ENCODE results near the gene ROM1. TPM values are rescaled to one million over a fixed set of nuclear protein-coding genes. Genes with fewer than 3 reads are reported as not detected.
A peak's percentile ranks its signal among the peaks of the same experiment; 100 is the strongest.
"Not testable (repeated sequence)": the region's sequence is repeated elsewhere in the genome, so short reads cannot be mapped to it uniquely, and the experiment has no call there.

ROM1 gene
- total RNA-seq, 1 experiment from 2014 or later, result 1.6 TPM

DNA sequence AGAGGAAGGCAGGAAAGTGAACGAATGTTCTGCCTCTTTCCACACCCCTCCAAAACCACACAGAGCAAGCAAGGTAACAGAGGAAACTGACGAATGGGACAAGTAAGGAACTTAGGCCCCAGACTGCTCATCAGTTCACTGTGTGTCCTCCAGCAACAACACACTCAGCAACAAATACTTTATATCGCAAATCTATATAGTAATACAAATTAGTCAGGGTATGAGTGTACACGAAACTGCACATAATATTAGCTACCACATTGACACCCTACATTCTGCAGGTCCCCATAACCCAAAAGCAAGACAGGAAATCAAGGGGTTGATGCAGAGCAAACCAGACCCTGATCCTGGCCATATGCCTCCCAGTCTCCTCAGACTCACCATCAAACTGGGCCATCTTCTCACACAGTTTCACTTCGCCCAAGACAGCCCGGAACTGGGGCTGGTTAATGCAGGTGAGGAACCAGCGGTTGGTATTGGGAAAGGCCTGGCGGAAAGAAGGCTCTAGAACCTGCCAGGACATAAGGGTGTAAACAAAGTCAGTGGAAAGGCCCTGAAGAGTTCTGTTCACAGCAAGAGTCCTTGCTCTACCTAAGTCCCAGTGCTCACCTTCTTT is 45.9 kb upstream of the ROM1 start:
- no peak for TF ChIP-seq CTCF (IDR thresholded peaks at IDR 0.05; ENCODE audit: unreplicated experiment)
- CTCF ChIA-PET, result interaction anchor here (0.9 kb wide), 1 partner anchor 24 kb away, joined by 3 read pairs; no protein-coding TSS in a partner anchor
- peak overlapping the region; percentile 17 for H3K4me3 Mint-ChIP-seq (ENCODE audit: low read depth, unreplicated experiment)

GRCh38 chr11:62569611-62570010 is 43.4 kb upstream of the ROM1 start:
- intact Hi-C loops (cut with micrococcal nuclease; ENCODE audit: unreplicated experiment), result no loop called here
- CTCF ChIA-PET, result interaction anchor here (0.7 kb wide), 1 partner anchor 1255 kb away, joined by 3 read pairs; no protein-coding TSS in a partner anchor
- Mint-ChIP-seq H3K4me3 (ENCODE audit: low read depth, unreplicated experiment) (no peak overlapping the region), H3K27ac (ENCODE audit: unreplicated experiment) (no peak overlapping the region), H3K4me1 (ENCODE audit: low read depth, unreplicated experiment) (peaks cover 60% of the 10 kb centered on the region), H3K9me3 (ENCODE audit: low read depth, unreplicated experiment) (no peaks in the 10 kb centered on the region), H3K27me3 (ENCODE audit: unreplicated experiment) (no peaks in the 10 kb centered on the region), H3K36me3 (ENCODE audit: insufficient read depth, unreplicated experiment) (peaks cover 91% of the 10 kb centered on the region)
- no peak for TF ChIP-seq CTCF (IDR thresholded peaks at IDR 0.05; ENCODE audit: unreplicated experiment)
- BruUV-seq (replicated peaks), result no TSS peak
- no peak for DNase-seq

More for the DNA sequence above, 45.9 kb upstream of the ROM1 start:
- no peak for DNase-seq
- Mint-ChIP-seq H3K27ac (ENCODE audit: unreplicated experiment) (peak overlapping the region; percentile 45), H3K9me3 (ENCODE audit: low read depth, unreplicated experiment) (no peaks in the 10 kb centered on the region), H3K4me1 (ENCODE audit: low read depth, unreplicated experiment) (peaks cover 46% of the 10 kb centered on the region), H3K27me3 (ENCODE audit: unreplicated experiment) (no peaks in the 10 kb centered on the region), H3K36me3 (ENCODE audit: insufficient read depth, unreplicated experiment) (peaks cover 84% of the 10 kb centered on the region)
- intact Hi-C loops (cut with micrococcal nuclease; ENCODE audit: unreplicated experiment), result no loop called here
- BruUV-seq (replicated peaks), result no TSS peak

DNA sequence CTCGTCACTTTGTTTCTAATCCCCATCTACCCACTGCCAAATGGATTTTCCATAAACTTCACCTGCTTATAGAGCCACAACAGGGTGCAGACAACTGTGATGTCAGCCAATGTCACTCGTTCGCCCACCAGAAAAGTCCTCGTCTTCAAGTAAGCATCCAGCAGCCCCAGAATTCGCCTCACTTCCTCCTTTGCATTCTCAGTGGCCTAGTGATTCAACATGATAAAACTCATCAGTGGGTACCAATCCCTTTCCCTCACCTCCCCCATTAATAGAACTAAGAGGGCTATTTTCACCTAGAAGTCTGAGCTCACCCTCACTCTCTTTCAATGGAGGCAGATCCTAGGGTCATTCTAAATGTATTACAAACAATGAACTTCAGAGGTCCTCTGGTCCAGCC is 42.2 kb upstream of the ROM1 start:
- intact Hi-C loops (cut with micrococcal nuclease; ENCODE audit: unreplicated experiment); BruUV-seq (replicated peaks); H3K27me3 Mint-ChIP-seq (ENCODE audit: unreplicated experiment); DNase-seq; H3K9me3 Mint-ChIP-seq (ENCODE audit: low read depth, unreplicated experiment); CTCF ChIA-PET: not testable (repeated sequence)
- Mint-ChIP-seq H3K4me1 (ENCODE audit: low read depth, unreplicated experiment) (peaks cover 66% of the 10 kb centered on the region), H3K4me3 (ENCODE audit: low read depth, unreplicated experiment) (peak overlapping the region; percentile 96), H3K36me3 (ENCODE audit: insufficient read depth, unreplicated experiment) (peaks cover 90% of the 10 kb centered on the region), H3K27ac (ENCODE audit: unreplicated experiment) (peak overlapping the region; percentile 99)

DNA sequence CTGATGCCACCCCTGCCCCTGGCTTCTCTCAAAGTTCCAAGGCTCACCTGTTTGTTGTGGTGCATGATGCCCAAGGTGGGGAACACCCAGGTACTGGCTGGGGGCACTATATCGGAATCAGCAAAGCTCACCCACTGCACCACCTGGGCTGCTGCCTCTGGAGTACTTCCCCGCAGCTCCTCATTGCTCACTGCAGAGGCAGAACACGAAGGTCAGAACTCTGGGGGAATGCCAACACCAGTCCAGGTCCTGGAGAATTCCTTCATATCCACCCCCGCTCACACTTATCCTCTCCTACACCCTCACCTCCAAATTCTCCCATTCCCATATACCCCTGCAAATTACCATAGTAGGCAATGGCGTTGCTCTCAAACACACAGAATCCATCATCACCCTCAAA is 41.6 kb upstream of the ROM1 start:
- DNase-seq; H3K9me3 Mint-ChIP-seq (ENCODE audit: low read depth, unreplicated experiment); CTCF ChIA-PET; intact Hi-C loops (cut with micrococcal nuclease; ENCODE audit: unreplicated experiment); BruUV-seq (replicated peaks); H3K27me3 Mint-ChIP-seq (ENCODE audit: unreplicated experiment): not testable (repeated sequence)
- peaks cover 66% of the 10 kb centered on the region for H3K4me1 Mint-ChIP-seq (ENCODE audit: low read depth, unreplicated experiment)
- peak overlapping the region; percentile 99 for H3K27ac Mint-ChIP-seq (ENCODE audit: unreplicated experiment)
- H3K36me3 Mint-ChIP-seq (ENCODE audit: insufficient read depth, unreplicated experiment), result peaks cover 85% of the 10 kb centered on the region
- H3K4me3 Mint-ChIP-seq (ENCODE audit: low read depth, unreplicated experiment), result peak overlapping the region; percentile 96

- Mint-ChIP-seq H3K27me3 (ENCODE audit: unreplicated experiment) (no peaks in the 10 kb centered on the region), H3K27ac (ENCODE audit: unreplicated experiment) (peak overlapping the region; percentile 99), H3K9me3 (ENCODE audit: low read depth, unreplicated experiment) (no peaks in the 10 kb centered on the region), H3K4me1 (ENCODE audit: low read depth, unreplicated experiment) (peaks cover 57% of the 10 kb centered on the region), H3K4me3 (ENCODE audit: low read depth, unreplicated experiment) (peak overlapping the region; percentile 96), H3K36me3 (ENCODE audit: insufficient read depth, unreplicated experiment) (peaks cover 76% of the 10 kb centered on the region)
- intact Hi-C loops (cut with micrococcal nuclease; ENCODE audit: unreplicated experiment), result no loop called here
- no peak for DNase-seq
- CTCF ChIA-PET, result interaction anchor here (1.1 to 2.4 kb wide), 2 partner anchors 12 to 17 kb away, joined by 3 to 14 read pairs; no protein-coding TSS in a partner anchor
- no peak for TF ChIP-seq CTCF (IDR thresholded peaks at IDR 0.05; ENCODE audit: unreplicated experiment)
- no TSS peak for BruUV-seq (replicated peaks)
Observed at GRCh38 chr11:62572431-62572830, 40.6 kb upstream of the ROM1 start.

Data from Calu3 (cell line).